PC-3 (cell line): Measurements from ENCODE around the gene MPPED1.

Experiments used
- CTCF ChIP-seq: fragments of 300-600 bp; sonication (generic); conservative IDR thresholded peaks from 2 replicates; pipeline ENCODE4 v1.5.1; 2017; ENCODE audit warnings: antibody characterized with exemption, low read depth, mild to moderate bottlenecking, low read length
- EZH2 ChIP-seq: fragments of 300-600 bp; sonication (generic); IDR thresholded peaks from one replicate; pipeline ENCODE4 v1.6.1; 2017; ENCODE audit warnings: antibody characterized with exemption, mild to moderate bottlenecking, low read length; ENCODE audit not compliant: unreplicated experiment
- EZH2phosphoT487 ChIP-seq: fragments of 300-600 bp; sonication (generic); IDR thresholded peaks from 2 replicates; pipeline ENCODE4 v1.6.1; 2018; ENCODE audit warnings: mild to moderate bottlenecking, antibody characterized with exemption, low read length, borderline replicate concordance

- TF ChIP-seq CTCF (no peak), EZH2phosphoT487 (no peak), EZH2 (no peak)
These were observed 81.5 kb downstream of the MPPED1 start for GRCh38 chr22:43493297-43493696.
